KBM-7 (cell line): ENCODE data around the gene SPOCK1.
"Not testable (repeated sequence)": the region's sequence is repeated elsewhere in the genome, so short reads cannot be mapped to it uniquely, and the experiment has no call there.

ENCODE experiments used
- DNase-seq: peaks from one replicate; pipeline ENCODE4 v3.0.0-alpha.2; 2015
- in situ Hi-C: fragments of 300-500 bp; cut with MboI; formaldehyde crosslinking; loops from 2 replicates; pipeline ENCODE4 v1.14.3; 2020; ENCODE audit warnings: low sequenced_read_pairs, low pct_unique_long_range_greater_than_20kb, mixed read lengths

The SPOCK1 gene

DNA sequence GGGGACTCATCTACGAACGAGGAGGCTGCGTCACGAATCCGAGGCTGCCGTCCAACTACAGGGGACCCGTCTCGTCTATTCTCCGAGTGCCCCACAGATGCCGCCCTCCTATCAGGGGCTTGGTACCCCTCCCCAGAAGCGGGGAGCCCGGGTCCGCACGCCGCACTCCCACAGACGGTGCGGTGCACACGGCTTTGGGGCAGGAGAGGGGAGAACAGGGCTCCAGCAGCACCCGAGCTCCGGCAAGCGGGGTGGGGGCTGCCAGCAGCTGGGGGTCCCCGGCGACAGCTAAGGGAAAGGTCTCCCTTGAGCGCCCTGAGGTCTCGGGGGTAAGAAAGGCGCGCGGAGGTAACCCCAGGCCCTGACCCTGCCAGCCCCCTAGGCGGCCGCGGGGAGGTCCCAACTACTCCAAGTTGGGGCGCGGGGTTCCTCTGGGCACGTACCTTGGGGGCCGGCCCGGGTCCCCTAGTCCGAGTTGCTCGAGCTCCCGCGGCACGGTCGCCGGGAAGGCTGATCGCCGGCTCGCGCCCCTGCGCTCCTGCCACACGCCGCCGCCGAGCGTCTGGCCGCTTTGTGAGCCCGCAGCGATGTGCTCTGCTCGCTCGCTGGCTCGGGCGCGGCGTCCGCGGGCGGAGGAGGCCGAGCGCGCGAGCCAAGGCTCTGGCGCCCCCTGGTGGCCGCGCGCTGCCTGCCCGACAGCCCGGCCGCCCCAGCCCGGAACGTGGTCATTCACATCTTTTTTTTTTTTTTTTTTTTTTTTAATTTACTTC is at the start of gene SPOCK1:
SPOCK1 (minus strand) TSS at position 591 of the 770 bp plus-strand sequence.
- in situ Hi-C loops: no loop called here
- peak; percentile 60 for DNase-seq

DNA sequence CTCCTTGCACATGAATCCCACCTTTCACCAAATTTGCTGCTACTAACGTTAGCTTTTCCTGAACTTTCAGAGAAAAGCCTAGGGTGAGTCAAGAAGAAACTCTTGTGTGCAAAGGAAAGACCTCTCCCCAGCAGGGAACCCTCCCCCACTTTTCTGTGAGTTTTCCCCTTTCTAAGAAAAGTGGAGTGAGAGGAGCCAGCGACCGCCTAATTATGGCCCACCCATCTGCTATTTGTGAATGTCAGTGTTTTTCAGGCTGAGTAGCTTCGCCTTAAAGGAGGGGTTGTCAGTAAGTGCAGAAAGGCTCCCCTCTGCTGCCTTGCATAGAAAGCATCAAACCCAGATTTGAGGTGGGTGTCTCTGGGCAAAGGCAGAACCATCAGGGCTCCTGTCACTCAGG is 46.8 kb upstream of the SPOCK1 start:
- DNase-seq: no peak
- in situ Hi-C loops: no loop called here

DNA sequence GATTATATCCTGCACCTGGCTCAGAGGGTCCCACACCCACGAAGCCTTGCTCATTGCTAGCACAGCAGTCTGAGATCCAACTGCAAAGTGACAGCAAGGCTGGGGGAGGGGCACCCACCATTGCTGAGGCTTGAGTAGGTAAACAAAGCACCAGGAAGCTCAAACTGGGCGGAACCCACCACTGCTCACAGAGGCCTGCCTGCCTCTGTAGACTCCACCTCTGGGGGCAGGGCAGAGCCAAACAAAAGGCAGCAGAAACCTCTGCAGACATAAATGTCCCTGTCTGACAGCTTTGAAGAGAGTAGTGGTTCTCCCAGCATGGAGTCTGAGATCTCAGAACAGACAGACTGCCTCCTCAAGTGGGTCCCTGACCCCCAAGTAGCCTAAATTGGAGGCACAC is 36.3 kb upstream of the SPOCK1 start:
- in situ Hi-C loops, DNase-seq: not testable (repeated sequence)

DNA sequence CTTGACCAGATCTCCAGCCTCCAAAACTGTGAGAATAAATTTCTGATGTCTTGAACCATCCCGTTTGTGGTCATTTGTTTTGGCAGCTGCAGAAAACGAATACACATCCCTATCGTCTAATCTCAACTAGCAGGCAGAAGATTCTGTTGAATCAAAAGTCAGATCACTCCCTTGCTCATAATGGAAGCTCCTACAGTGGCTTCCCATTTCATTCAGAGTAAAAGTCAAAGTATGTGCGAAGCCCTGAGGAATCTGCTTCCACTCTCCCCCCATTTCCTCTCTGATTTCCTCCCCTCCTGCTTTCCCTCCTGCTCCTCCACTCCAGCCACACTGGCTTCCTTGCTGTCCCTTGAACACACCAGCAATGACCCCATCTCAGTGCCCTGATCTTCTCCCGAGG is 34.8 kb upstream of the SPOCK1 start:
- no peak for DNase-seq
- in situ Hi-C loops: no loop called here

DNA sequence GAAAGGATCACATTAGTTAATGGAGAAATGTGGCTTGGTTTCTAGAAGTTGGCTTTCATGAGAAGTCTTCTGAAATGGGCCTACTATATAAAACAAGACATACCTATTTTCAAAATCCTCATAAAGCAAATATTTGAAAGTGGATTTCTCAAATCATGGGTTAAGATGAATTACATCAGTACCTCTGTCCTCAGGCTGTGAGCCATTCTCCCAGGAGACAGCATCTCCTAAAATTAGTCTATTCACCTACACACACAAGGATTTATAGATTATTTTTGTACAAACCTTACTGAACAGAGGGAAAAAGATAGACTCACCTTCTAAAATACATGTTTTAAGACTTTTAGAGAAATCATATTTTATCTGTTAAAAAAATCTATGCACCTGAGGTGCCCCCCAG is 32.1 kb upstream of the SPOCK1 start:
- DNase-seq: no peak
- in situ Hi-C loops: no loop called here

DNA sequence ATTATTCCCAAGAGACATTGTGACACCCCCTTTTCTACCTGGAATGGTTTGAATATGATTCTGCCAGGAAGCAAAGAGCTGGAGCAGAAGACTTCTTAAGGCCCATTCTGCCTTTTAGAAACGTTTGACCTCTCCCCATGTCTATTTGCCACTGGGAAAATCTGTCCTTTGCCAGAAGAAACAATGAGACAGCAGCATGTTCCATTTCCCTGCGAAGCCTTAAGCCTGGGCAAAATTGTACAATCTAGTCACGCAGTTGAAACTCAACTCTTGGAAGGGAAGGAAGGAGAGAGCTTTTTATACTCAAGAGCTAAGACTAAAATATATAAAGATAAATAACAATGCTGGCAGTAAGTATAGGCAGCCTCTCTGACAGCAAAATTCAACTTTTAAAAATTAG is 22.1 kb upstream of the SPOCK1 start:
- DNase-seq: no peak
- in situ Hi-C loops: no loop called here

DNA sequence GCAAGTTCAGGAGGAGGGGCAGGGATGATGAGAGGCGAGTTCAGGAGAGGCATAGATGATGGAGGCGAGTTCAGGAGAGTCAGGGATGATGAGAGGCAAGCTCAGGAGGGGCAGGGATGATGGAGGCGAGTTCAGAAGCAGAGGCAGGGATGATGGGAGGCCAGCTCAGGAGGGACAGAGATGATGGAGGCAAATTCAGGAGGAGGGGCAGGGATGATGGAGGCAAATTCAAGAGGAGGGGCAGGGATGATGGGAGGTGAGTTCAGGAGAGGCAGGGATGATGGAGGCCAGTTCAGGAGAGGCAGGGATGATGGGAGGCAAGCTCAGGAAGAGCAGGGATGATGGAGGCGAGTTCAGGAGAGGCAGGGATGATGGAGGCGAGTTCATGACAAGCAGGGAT is 17.8 kb upstream of the SPOCK1 start:
- DNase-seq: no peak
- in situ Hi-C loops: no loop called here

- in situ Hi-C loops: no loop called here
- DNase-seq: no peak
Measured at GRCh38 chr5:137516251-137516797, 17.2 kb upstream of the SPOCK1 start.

- no peak for DNase-seq
- in situ Hi-C loops: no loop called here
Measured at GRCh38 chr5:137515238-137515637, 16.1 kb upstream of the SPOCK1 start.

GRCh38 chr5:137510671-137511070 is 11.5 kb upstream of the SPOCK1 start:
- in situ Hi-C loops: no loop called here
- DNase-seq: no peak

DNA sequence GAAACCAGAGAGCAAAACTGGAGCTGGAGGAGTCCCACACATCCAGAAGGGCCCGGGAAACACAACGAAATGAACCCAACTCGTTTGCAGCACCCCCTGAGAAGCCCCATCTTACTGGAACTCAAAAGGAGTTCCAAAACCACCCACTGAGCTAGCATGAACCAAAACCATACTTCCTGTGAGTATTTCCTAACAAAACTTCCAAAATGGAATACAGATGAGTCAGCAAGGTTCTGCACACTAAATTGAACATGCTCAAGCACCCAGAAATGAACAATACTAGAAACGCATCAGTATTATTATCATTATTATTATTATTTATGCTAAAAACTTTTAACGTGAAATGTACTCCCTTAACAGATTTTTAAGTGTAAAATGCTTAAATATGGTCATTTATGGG is 8.0 kb upstream of the SPOCK1 start:
- no peak for DNase-seq
- in situ Hi-C loops: no loop called here

DNA sequence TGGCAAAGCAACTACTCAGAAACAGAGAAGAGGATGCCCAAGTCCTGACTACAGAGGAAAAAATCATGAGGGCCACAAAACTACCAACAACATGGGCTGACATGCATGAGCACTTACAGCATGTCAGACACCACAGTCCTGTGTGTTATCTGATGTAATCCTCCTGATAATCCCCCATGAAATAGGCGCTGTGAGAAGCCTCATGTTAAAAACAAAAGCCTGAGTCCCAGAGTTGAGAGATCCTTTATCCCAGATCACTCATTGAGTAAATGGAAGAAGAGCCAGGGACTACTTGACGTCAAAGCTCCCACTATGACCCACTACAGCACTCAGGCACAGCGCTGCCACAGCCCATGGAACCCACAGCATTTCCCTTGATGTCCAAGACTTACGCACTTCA is 7.2 kb upstream of the SPOCK1 start:
- in situ Hi-C loops: no loop called here
- no peak for DNase-seq

DNA sequence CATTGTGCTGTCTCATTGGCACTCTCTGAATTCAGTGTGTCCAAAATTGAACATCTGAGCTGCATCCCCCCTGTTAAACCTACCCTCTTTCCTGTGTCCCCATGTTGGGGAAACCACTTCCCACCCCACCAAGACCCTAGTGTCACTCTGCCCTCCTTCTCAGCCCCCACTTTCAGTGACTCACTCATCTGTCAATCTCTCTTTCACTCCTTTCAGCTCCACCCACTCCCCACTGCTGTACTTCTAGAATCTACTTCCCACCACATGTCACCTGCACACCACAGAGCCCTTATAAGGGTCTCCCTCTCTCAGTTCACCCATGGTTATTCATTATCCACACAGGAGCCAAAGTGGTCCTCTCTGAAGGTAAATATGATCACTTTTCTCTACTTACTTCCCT is 5.8 kb upstream of the SPOCK1 start:
- in situ Hi-C loops: no loop called here
- DNase-seq: no peak

DNA sequence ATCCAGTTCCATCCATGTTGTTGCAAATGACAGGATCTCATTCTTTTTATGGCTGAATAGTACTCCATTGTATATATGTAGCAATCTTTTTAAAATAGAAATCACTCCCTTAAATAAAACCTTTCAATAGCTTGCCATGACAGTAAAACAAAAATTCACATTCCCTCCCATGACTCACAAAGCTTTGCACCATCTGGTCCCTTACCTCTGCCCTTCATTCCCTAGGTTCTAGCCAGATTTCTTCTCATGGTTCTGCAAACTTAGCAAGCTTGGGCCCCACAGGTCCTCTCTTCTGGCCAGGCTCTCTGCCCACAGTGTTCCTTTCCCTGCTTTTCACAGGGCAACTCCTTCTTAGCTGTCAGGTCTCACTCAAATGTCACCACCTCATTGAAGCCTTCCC is 4.3 kb upstream of the SPOCK1 start:
- no peak for DNase-seq
- in situ Hi-C loops: no loop called here

GRCh38 chr5:137502632-137503031 is 3.5 kb upstream of the SPOCK1 start:
- no peak for DNase-seq
- in situ Hi-C loops: no loop called here

DNA sequence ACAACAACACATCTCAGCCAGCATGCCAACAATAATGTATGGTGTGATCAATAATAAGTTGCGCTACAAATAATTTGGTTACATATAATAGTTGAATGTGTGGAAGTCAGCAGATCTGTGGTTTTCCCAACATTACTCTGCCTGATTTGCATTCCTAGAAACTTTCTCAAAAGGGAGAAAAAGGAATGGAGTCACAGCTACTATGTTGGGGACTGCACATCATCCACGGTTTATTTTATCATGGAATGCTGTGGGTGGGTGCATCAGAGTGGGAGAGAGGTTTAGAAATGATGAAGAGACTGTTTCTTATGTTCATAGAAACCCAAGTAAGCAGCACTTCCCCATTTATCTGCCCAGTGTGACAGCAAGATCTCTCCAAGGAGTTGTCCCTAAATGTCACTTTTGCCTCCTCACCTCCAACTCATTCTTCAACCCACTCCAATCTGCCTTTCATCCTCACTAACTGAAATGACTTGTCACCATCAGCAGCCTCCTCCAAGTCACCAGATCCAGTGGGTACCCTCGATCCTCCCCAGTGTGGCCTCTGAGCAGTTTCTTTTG is 2.8 kb upstream of the SPOCK1 start:
- in situ Hi-C loops: no loop called here
- no peak for DNase-seq

DNA sequence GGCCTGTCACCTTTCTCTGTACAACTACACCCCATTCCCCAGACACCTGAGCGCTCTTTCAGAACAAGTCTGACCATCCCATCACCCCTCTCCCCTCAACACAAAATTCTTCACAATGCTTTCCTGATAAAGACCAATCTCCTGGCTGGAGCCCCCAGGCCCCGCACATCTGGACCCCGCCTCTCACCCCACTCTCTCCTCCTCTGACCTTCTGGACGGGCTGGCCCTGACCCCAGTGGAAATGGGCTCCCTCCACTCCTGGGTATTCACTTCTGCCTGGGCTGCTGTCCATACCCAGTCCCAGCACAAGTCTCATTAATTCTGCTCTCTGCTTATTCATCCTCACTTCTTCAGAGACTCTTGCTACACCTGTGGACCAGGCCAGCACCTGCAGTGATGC is 2.1 kb upstream of the SPOCK1 start:
- in situ Hi-C loops: no loop called here
- no peak for DNase-seq

GRCh38 chr5:137500615-137501225 is 1.6 kb upstream of the SPOCK1 start:
- in situ Hi-C loops: no loop called here
- DNase-seq: no peak

DNA sequence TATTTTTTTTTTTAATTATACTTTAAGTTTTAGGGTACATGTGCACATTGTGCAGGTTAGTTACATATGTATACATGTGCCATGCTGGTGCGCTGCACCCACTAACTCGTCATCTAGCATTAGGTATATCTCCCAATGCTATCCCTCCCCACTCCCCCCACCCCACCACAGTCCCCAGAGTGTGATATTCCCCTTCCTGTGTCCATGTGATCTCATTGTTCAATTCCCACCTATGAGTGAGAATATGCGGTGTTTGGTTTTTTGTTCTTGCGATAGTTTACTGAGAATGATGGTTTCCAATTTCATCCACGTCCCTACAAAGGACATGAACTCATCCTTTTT is 351 bp upstream of the SPOCK1 start:
- DNase-seq, in situ Hi-C loops: not testable (repeated sequence)

DNA sequence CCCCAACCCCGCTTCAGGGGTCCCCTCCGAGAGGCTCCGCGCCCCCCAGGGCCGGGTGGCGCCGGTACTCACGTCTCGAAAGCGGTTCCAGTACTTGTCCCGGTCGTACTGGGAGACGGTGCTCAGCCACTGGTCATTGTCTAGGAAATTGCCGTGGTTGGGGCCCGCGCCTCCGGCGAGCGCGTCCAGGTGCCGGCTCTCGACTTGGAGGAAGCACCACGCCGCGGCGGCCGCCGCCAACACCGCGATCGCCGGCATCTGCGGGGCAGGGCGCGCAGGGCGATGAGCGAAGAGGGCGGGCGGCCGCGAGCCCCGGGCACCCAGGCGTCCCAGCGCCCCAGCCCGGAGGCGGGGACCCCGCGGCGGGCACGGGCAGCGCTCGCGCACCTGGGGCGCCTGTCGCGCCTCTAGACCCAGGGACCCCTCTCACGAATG is 808 bp downstream of the SPOCK1 start:
- no peak for DNase-seq
- in situ Hi-C loops: no loop called here
